OCI-LY1 (cell line): ENCODE results near the gene ACAT1.

ENCODE experiments used
- H2AFZ ChIP-seq: fragments of 200-600 bp; sonication (generic), shearing (Covaris generic); 2 replicates; pipeline ENCODE4 v1.6.0; 2014; ENCODE audit warnings: antibody characterized with exemption, mild to moderate bottlenecking, low read length
- H3F3A ChIP-seq: fragments of 200-600 bp; sonication (generic), shearing (Covaris generic); 2 replicates; pipeline ENCODE4 v1.6.0; 2014; ENCODE audit warnings: mild to moderate bottlenecking, antibody characterized with exemption, low read length, moderate library complexity; ENCODE audit not compliant: insufficient read depth
- H3K27ac ChIP-seq: fragments of 200-600 bp; sonication (generic); 2 replicates; pipeline ENCODE4 v1.5.1; 2014; ENCODE audit warnings: low read length, mixed run types, mild to moderate bottlenecking, low read depth; ENCODE audit not compliant: poor library complexity, severe bottlenecking
- H3K27me3 ChIP-seq: fragments of 200-600 bp; sonication (generic); 2 replicates; pipeline ENCODE4 v1.6.0; 2014; ENCODE audit warnings: antibody characterized with exemption, mild to moderate bottlenecking, low read length, moderate library complexity; ENCODE audit not compliant: insufficient read depth
- H3K36me3 ChIP-seq: fragments of 200-600 bp; sonication (generic); 2 replicates; pipeline ENCODE4 v1.6.1; 2014; ENCODE audit warnings: mild to moderate bottlenecking, antibody characterized with exemption, low read length, moderate library complexity, mixed read lengths; ENCODE audit not compliant: insufficient read depth
- H3K4me1 ChIP-seq: fragments of 200-600 bp; sonication (generic); 2 replicates; pipeline ENCODE4 v1.5.1; 2014; ENCODE audit warnings: mild to moderate bottlenecking, low read length, moderate library complexity; ENCODE audit not compliant: insufficient read depth, severe bottlenecking
- H3K4me2 ChIP-seq: fragments of 200-600 bp; sonication (generic), shearing (Covaris generic); 2 replicates; pipeline ENCODE4 v1.6.1; 2014; ENCODE audit warnings: low read length
- H3K4me3 ChIP-seq: fragments of 200-600 bp; sonication (generic); 2 replicates; pipeline ENCODE4 v1.5.1; 2014; ENCODE audit warnings: low read length, low read depth, mild to moderate bottlenecking, mixed read lengths; ENCODE audit not compliant: poor library complexity, severe bottlenecking
- H3K79me2 ChIP-seq: fragments of 200-600 bp; shearing (Covaris generic); 2 replicates; pipeline ENCODE4 v1.6.1; 2016; ENCODE audit warnings: mixed run types, low read length, mixed read lengths; ENCODE audit not compliant: insufficient read depth
- H3K9ac ChIP-seq: fragments of 200-600 bp; sonication (generic), shearing (Covaris generic); 2 replicates; pipeline ENCODE4 v1.6.1; 2014; ENCODE audit warnings: mild to moderate bottlenecking, low read length, mixed read lengths
- H3K9me2 ChIP-seq: fragments of 200-600 bp; sonication (generic), shearing (Covaris generic); 2 replicates; pipeline ENCODE4 v1.6.1; 2014; ENCODE audit warnings: low read depth, mild to moderate bottlenecking, low read length, mixed read lengths
- H3K9me3 ChIP-seq: fragments of 200-600 bp; shearing (Covaris generic); 2 replicates; pipeline ENCODE4 v1.6.1; 2014; ENCODE audit warnings: low read length, mixed read lengths
- H4K20me1 ChIP-seq: fragments of 200-600 bp; sonication (generic), shearing (Covaris generic); 2 replicates; pipeline ENCODE4 v1.6.0; 2016; ENCODE audit warnings: mild to moderate bottlenecking, low read length; ENCODE audit not compliant: insufficient read depth
- EZH2 ChIP-seq: fragments of 200-600 bp; sonication (generic), shearing (Covaris generic); IDR thresholded peaks from 2 replicates; pipeline ENCODE4 v1.8.0; 2017; ENCODE audit warnings: borderline replicate concordance, mixed run types, mild to moderate bottlenecking, antibody characterized with exemption, low read length, moderate library complexity, mixed read lengths
- TF ChIP-seq, protein P1 (sequence below): fragments of 200-600 bp; sonication (generic), shearing (Covaris generic); IDR thresholded peaks from 2 replicates; pipeline ENCODE4 v1.5.1; 2017; ENCODE audit warnings: mild to moderate bottlenecking, antibody characterized with exemption, low read length, moderate library complexity, mixed read lengths

Gene ACAT1

DNA sequence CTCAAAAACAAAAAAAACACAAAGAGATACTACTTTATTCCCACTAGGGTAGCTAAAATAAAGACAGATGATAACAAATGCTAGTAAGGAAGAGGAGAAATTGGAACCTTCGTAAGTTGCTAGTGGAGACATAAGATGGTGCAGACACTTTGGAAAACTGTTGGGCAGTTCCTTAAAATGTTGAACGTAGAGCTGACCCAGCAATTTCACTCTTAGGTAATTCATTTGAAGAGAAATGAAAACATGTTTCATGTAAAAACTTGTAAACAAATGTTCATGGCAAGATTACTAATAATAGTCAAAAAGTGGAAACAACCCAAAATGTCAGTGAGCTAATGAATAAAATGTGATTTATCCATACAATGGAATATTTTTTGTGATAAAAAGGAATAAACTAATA is 29.2 kb upstream of the ACAT1 start:
- Histone ChIP-seq H3K27me3 (no peaks in the 10 kb centered on the region), H3K36me3 (peaks cover 41% of the 10 kb centered on the region), H2AFZ (no peak overlapping the region), H3K79me2 (no peaks in the 10 kb centered on the region), H3K9me3 (no peaks in the 10 kb centered on the region), H3K27ac (no peak overlapping the region), H4K20me1 (no peaks in the 10 kb centered on the region), H3F3A (no peaks in the 10 kb centered on the region), H3K4me1 (no peaks in the 10 kb centered on the region), H3K9me2 (no peaks in the 10 kb centered on the region), H3K9ac (no peak overlapping the region), H3K4me2 (no peak overlapping the region), H3K4me3 (no peak overlapping the region)
- TF ChIP-seq, protein P1, sequence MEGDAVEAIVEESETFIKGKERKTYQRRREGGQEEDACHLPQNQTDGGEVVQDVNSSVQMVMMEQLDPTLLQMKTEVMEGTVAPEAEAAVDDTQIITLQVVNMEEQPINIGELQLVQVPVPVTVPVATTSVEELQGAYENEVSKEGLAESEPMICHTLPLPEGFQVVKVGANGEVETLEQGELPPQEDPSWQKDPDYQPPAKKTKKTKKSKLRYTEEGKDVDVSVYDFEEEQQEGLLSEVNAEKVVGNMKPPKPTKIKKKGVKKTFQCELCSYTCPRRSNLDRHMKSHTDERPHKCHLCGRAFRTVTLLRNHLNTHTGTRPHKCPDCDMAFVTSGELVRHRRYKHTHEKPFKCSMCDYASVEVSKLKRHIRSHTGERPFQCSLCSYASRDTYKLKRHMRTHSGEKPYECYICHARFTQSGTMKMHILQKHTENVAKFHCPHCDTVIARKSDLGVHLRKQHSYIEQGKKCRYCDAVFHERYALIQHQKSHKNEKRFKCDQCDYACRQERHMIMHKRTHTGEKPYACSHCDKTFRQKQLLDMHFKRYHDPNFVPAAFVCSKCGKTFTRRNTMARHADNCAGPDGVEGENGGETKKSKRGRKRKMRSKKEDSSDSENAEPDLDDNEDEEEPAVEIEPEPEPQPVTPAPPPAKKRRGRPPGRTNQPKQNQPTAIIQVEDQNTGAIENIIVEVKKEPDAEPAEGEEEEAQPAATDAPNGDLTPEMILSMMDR, result no peak
- TF ChIP-seq EZH2, result no peak

DNA sequence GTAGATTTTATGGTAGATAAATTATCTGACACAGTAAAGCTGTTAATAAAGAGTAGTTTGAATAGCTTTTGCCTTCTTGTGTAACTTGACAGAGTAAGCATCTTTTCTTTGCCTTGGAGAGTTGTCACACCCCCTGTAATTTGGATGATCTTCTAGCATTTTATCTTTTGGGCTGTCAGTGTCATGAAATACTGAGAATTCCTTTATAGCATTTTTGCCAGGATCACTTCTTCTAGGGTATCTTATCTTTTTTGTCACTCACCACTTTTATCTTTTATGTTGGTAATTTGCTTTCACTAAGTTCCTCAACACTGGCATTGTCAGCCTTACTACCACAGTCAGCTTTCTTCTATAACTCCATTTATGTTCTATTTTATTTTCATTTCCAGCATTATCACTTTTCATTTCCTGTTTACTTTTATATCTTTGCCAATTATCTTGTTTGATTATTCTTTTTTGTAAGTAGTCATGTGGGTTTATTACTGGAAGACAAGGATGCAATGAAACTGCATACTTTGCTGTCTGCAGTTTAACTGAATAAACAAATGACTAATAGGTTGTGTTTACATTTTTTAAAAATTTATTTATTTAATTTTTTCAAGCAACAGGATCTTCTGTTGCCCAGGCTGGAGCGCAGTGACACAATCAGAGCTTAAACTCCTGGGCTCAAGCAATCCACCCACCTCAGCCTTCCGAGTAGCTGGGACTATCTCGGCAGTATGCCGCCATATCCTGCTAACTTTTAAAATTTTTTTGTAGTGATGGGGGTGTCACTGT is 28.1 kb upstream of the ACAT1 start:
- Histone ChIP-seq H3K4me2 (no peak overlapping the region), H3K27ac (no peak overlapping the region), H3F3A (no peaks in the 10 kb centered on the region), H3K4me3 (no peak overlapping the region), H3K27me3 (no peaks in the 10 kb centered on the region), H3K9me3 (no peaks in the 10 kb centered on the region), H3K9ac (no peak overlapping the region), H3K79me2 (no peaks in the 10 kb centered on the region), H3K36me3 (peaks cover 51% of the 10 kb centered on the region), H4K20me1 (no peaks in the 10 kb centered on the region), H3K9me2 (no peaks in the 10 kb centered on the region), H2AFZ (no peak overlapping the region), H3K4me1 (no peaks in the 10 kb centered on the region)
- TF ChIP-seq, protein P1, result no peak
- TF ChIP-seq EZH2, result no peak

DNA sequence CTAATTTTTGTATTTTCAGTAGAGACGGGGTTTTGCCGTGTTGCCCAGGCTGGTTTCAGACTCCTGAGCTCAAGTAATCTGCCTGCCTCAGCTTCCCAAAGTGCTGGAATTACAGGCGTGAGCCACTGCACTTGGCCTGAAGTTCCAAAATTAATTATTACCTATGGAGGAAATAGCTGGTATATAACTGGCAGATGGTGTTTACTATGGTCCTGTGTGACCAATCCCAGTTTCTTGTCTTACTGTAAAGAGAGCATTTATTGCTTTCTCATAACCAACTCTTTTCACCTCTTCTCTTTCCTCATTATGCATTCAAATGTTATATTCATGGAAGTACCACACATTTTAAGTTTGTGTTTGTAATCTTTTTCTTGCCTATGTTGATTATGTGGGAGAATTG is 24.2 kb upstream of the ACAT1 start:
- Histone ChIP-seq H3F3A (no peaks in the 10 kb centered on the region), H3K36me3 (peaks cover 68% of the 10 kb centered on the region), H3K9ac (no peak overlapping the region), H4K20me1 (no peaks in the 10 kb centered on the region), H3K79me2 (no peaks in the 10 kb centered on the region), H3K4me2 (no peak overlapping the region), H3K27me3 (no peaks in the 10 kb centered on the region), H3K27ac (no peak overlapping the region), H2AFZ (no peak overlapping the region), H3K9me2 (no peaks in the 10 kb centered on the region), H3K9me3 (no peaks in the 10 kb centered on the region), H3K4me3 (no peak overlapping the region), H3K4me1 (no peaks in the 10 kb centered on the region)
- TF ChIP-seq, protein P1, result no peak
- no peak for TF ChIP-seq EZH2
